Central memory CD8-positive, alpha-beta T cell (primary cell): ENCODE measurements around the gene NR1H4.

Source experiments
- ATAC-seq: fragments of 150-1000 bp; cut with Tn5 transposase; replicated peaks from 2 replicates; pipeline ENCODE4 v1.10.0; 2022; ENCODE audit warnings: mild to moderate bottlenecking, moderate FRiP score, moderate number of reproducible peaks; ENCODE audit not compliant: poor library complexity, severe bottlenecking; ENCODE audit errors: extremely low read depth
- DNase-seq, 2 donors: peaks; one replicate each; pipeline ENCODE4 v3.0.0; 2021; ENCODE audit warnings: low spot score in 2 of 2
- H3K27ac Mint-ChIP-seq: one replicate; pipeline ENCODE4 v1.8.0; 2022; ENCODE audit warnings: low read depth, mild to moderate bottlenecking, moderate library complexity, mixed read lengths
- H3K27me3 Mint-ChIP-seq: one replicate; pipeline ENCODE4 v1.8.0; 2022; ENCODE audit warnings: mixed read lengths
- H3K36me3 Mint-ChIP-seq: one replicate; pipeline ENCODE4 v1.8.0; 2022; ENCODE audit warnings: mild to moderate bottlenecking, moderate library complexity, mixed read lengths; ENCODE audit not compliant: insufficient read depth
- H3K4me1 Mint-ChIP-seq: one replicate; pipeline ENCODE4 v1.8.0; 2022; ENCODE audit warnings: mixed read lengths
- H3K4me3 Mint-ChIP-seq: one replicate; pipeline ENCODE4 v1.8.0; 2022; ENCODE audit warnings: mild to moderate bottlenecking, moderate library complexity, mixed read lengths
- H3K9me3 Mint-ChIP-seq: one replicate; pipeline ENCODE4 v1.8.0; 2022; ENCODE audit warnings: mixed read lengths

Gene NR1H4

GRCh38 chr12:100448656-100449055 lies 25.0 kb upstream of the NR1H4 start:
- no peak overlapping the region for H3K27ac Mint-ChIP-seq
- DNase-seq (no peak), ATAC-seq (no peak)
- no peaks in the 10 kb centered on the region for H3K9me3 Mint-ChIP-seq
- peaks cover 54% of the 10 kb centered on the region for H3K27me3 Mint-ChIP-seq
- H3K36me3 Mint-ChIP-seq: no peaks in the 10 kb centered on the region
- no peak overlapping the region for H3K4me3 Mint-ChIP-seq
- no peaks in the 10 kb centered on the region for H3K4me1 Mint-ChIP-seq

GRCh38 chr12:100450735-100451134 lies 22.9 kb upstream of the NR1H4 start:
- no peak for ATAC-seq
- Mint-ChIP-seq H3K4me1 (no peaks in the 10 kb centered on the region), H3K9me3 (no peaks in the 10 kb centered on the region), H3K27me3 (peaks cover 44% of the 10 kb centered on the region), H3K36me3 (no peaks in the 10 kb centered on the region), H3K4me3 (no peak overlapping the region), H3K27ac (no peak overlapping the region)
- DNase-seq: no peak

- H3K4me3 Mint-ChIP-seq: no peak overlapping the region
- no peaks in the 10 kb centered on the region for H3K36me3 Mint-ChIP-seq
- H3K27ac Mint-ChIP-seq: no peak overlapping the region
- H3K27me3 Mint-ChIP-seq: peaks cover 38% of the 10 kb centered on the region
- H3K9me3 Mint-ChIP-seq: no peaks in the 10 kb centered on the region
- no peak for DNase-seq
- no peak for ATAC-seq
- H3K4me1 Mint-ChIP-seq: no peaks in the 10 kb centered on the region
Measured at GRCh38 chr12:100453951-100454350, 19.7 kb upstream of the NR1H4 start.

- no peak overlapping the region for H3K4me3 Mint-ChIP-seq
- ATAC-seq: no peak
- H3K27ac Mint-ChIP-seq: no peak overlapping the region
Measured at GRCh38 chr12:100455896-100456295, 17.8 kb upstream of the NR1H4 start.

GRCh38 chr12:100458191-100458590 lies 15.5 kb upstream of the NR1H4 start:
- Mint-ChIP-seq H3K4me3 (no peak overlapping the region), H3K27ac (no peak overlapping the region), H3K36me3 (no peaks in the 10 kb centered on the region), H3K27me3 (peaks cover 24% of the 10 kb centered on the region), H3K9me3 (no peaks in the 10 kb centered on the region), H3K4me1 (no peaks in the 10 kb centered on the region)
- no peak for DNase-seq
- ATAC-seq: no peak

More at GRCh38 chr12:100455896-100456295, 17.8 kb upstream of the NR1H4 start:
- no peaks in the 10 kb centered on the region for H3K4me1 Mint-ChIP-seq
- no peaks in the 10 kb centered on the region for H3K36me3 Mint-ChIP-seq
- H3K27me3 Mint-ChIP-seq: peaks cover 31% of the 10 kb centered on the region
- no peak for DNase-seq
- H3K9me3 Mint-ChIP-seq: no peaks in the 10 kb centered on the region

GRCh38 chr12:100460702-100461101 lies 13.0 kb upstream of the NR1H4 start:
- no peaks in the 10 kb centered on the region for H3K4me1 Mint-ChIP-seq
- ATAC-seq: no peak

GRCh38 chr12:100461330-100461973 lies 12.2 kb upstream of the NR1H4 start:
- Mint-ChIP-seq H3K36me3 (no peaks in the 10 kb centered on the region), H3K27ac (no peak overlapping the region), H3K4me1 (no peaks in the 10 kb centered on the region), H3K4me3 (no peak overlapping the region), H3K9me3 (no peaks in the 10 kb centered on the region), H3K27me3 (peaks cover 24% of the 10 kb centered on the region)
- DNase-seq: no peak
- no peak for ATAC-seq

More at GRCh38 chr12:100460702-100461101, 13.0 kb upstream of the NR1H4 start:
- Mint-ChIP-seq H3K4me3 (no peak overlapping the region), H3K27ac (no peak overlapping the region), H3K27me3 (peaks cover 24% of the 10 kb centered on the region), H3K36me3 (no peaks in the 10 kb centered on the region), H3K9me3 (no peaks in the 10 kb centered on the region)
- no peak for DNase-seq

GRCh38 chr12:100463661-100464060 lies 10.0 kb upstream of the NR1H4 start:
- no peaks in the 10 kb centered on the region for H3K9me3 Mint-ChIP-seq
- H3K36me3 Mint-ChIP-seq: no peaks in the 10 kb centered on the region
- ATAC-seq (no peak), DNase-seq (no peak)
- H3K27ac Mint-ChIP-seq: no peak overlapping the region
- H3K27me3 Mint-ChIP-seq: peaks cover 16% of the 10 kb centered on the region
- no peak overlapping the region for H3K4me3 Mint-ChIP-seq
- H3K4me1 Mint-ChIP-seq: no peaks in the 10 kb centered on the region

- no peak for DNase-seq
- Mint-ChIP-seq H3K36me3 (no peaks in the 10 kb centered on the region), H3K27ac (no peak overlapping the region), H3K9me3 (no peaks in the 10 kb centered on the region), H3K4me1 (no peaks in the 10 kb centered on the region), H3K4me3 (no peak overlapping the region), H3K27me3 (peaks cover 16% of the 10 kb centered on the region)
- ATAC-seq: no peak
Measured at GRCh38 chr12:100464529-100464928, 9.1 kb upstream of the NR1H4 start.

- Mint-ChIP-seq H3K27ac (no peak overlapping the region), H3K36me3 (no peaks in the 10 kb centered on the region), H3K4me1 (no peaks in the 10 kb centered on the region), H3K9me3 (no peaks in the 10 kb centered on the region), H3K4me3 (no peak overlapping the region), H3K27me3 (peaks cover 32% of the 10 kb centered on the region)
- no peak for ATAC-seq
- DNase-seq: no peak
Measured at GRCh38 chr12:100468126-100468525, 5.5 kb upstream of the NR1H4 start.

GRCh38 chr12:100472325-100472724 lies 1.3 kb upstream of the NR1H4 start:
- DNase-seq (no peak), ATAC-seq (no peak)
- Mint-ChIP-seq H3K9me3 (no peaks in the 10 kb centered on the region), H3K27ac (no peak overlapping the region), H3K4me3 (no peak overlapping the region), H3K36me3 (no peaks in the 10 kb centered on the region), H3K4me1 (no peaks in the 10 kb centered on the region), H3K27me3 (peaks cover 37% of the 10 kb centered on the region)

GRCh38 chr12:100473050-100473715 lies 483 bp upstream of the NR1H4 start:
- Mint-ChIP-seq H3K4me1 (no peaks in the 10 kb centered on the region), H3K27ac (no peak overlapping the region)

GRCh38 chr12:100474617-100475016 lies 951 bp downstream of the NR1H4 start:
- Mint-ChIP-seq H3K4me1 (no peaks in the 10 kb centered on the region), H3K9me3 (no peaks in the 10 kb centered on the region), H3K4me3 (no peak overlapping the region), H3K36me3 (no peaks in the 10 kb centered on the region), H3K27me3 (peaks cover 34% of the 10 kb centered on the region), H3K27ac (no peak overlapping the region)
- ATAC-seq: no peak
- no peak for DNase-seq

More at GRCh38 chr12:100473050-100473715, 483 bp upstream of the NR1H4 start:
- Mint-ChIP-seq H3K27me3 (peaks cover 37% of the 10 kb centered on the region), H3K9me3 (no peaks in the 10 kb centered on the region), H3K36me3 (no peaks in the 10 kb centered on the region), H3K4me3 (no peak overlapping the region)
- DNase-seq: no peak
- no peak for ATAC-seq
